ENCODE data around the gene SUN2.

SUN2 gene

DNA sequence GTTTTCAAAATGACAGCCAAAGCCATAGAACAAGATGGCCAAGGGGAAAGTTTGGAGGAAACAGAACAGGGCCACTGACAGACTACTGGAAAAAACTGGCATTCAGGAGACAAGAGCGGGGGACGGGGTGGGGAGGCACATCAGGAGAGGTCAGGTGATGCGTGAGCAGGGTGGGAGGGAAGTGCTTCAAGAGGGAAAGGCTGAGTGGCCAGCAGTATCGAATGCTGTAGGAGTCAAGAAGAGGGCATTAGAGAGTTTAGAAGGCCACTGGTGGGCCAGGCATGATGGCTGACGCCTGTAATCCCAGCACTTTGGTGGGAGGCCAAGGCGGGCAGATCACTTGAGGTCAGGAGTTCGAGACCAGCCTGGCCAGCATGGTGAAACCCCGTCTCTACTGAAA lies 41.9 kb downstream of the SUN2 start:
- DNase-seq, result no peak

DNA sequence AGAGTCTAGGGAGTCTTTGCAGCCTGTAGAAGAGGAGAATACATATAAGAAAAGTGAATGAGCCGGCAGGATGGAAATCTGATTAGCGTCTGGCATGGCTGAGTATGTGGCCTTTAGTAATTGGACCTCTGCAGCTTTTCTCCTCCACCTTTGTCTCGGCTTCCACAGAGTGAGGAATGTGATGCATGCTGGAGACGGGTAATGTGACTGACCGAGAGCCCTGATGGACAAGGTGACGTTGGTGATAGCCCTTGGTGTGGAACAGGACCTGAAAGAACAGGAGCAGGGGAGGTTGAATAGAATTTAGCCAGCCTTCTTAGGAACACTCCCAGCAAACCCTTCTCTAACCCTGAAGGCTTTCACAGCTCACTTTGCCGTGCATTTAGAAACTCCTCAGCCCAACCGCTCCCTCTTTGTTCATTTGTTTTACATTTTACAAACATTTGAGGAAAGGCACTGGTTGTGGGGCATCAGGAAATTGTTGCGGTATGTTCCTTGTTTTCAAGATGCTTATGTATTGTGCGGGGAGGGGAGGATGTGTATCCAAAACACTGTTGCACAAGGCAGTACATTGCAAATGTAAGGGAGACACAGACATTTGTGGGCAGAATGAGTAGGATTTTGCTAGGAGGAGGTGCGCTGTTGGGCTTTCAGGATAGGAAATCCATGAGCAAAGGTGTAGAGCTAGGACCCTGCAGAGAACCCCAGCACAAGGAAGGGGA lies 43.2 kb downstream of the SUN2 start:
- DNase-seq, result no peak

DNA sequence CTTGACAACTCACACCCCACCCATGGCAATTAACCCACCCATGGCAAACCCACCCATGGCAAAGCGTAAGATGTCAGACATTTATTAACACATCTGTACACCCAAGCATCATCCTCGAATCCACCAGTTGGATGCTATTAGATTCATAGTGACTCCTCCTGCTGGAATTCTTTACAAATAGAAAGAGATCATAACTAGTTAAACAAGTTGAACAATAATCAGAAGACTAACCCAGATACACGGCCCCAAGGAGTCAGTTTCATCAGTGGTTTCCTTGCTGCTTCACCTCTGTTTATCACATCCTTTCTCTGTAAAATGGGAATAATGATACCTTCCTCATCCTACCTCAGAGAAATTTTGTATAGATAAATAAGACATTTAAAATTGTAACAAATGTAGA lies 44.9 kb downstream of the SUN2 start:
- no peak for DNase-seq

DNA sequence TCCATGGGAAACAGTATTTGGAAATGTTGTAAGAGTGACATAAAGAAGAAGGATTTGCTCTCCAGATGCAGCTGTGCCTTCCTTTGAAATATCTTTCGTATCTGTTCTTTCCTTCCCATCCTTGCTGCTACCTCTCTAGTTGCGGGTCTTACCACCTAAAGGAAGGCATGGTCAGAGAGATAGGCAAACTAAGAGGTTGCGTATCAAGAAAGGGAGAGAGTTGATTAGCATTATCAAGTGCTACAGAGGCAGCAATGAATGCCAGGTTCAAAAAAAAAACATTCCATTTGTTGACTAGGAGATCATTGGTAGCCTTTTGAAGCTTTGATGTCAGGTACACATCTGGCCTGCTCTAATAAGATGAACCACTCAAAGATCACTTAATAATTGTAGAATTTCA lies 45.4 kb downstream of the SUN2 start:
- DNase-seq, result no peak

DNA sequence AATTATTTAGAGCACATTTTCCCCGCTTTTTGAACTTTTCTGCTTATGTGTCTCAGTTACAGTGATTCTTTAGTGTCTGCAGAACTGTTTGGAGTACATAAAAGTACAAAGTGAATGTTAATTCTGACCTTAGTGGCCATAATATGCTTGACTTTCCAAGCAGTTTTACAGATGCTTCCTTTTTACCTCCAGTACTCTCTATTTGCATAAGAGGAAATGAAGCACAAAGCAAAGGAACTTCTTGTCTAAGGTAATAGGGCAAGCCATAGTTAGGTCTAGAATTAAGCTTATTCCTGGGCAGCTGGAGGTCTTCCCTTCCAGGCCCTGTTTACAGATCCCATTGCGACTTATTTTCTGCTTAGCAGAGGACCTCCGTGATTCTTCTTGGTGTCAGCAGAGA lies 46.5 kb downstream of the SUN2 start:
- no peak for DNase-seq

DNA sequence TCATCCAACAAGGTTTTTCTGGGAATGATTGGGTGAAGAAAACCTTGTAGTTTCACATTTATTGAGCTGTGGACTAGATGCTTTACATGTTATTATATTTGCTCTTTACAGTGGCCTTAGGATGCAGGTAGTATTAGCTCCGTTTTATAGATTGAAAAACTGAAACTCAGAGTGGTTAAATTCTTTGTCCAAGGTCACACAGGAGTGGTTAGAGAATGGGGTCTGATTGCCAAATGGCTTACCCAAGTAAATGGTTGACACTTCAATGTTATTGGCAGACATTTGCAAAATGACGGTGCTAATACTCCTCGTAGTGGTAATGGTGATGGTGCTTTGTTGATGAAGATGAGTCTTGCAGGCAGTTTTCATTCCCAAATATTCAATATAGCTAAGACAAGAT lies 47.8 kb downstream of the SUN2 start:
- no peak for DNase-seq

DNA sequence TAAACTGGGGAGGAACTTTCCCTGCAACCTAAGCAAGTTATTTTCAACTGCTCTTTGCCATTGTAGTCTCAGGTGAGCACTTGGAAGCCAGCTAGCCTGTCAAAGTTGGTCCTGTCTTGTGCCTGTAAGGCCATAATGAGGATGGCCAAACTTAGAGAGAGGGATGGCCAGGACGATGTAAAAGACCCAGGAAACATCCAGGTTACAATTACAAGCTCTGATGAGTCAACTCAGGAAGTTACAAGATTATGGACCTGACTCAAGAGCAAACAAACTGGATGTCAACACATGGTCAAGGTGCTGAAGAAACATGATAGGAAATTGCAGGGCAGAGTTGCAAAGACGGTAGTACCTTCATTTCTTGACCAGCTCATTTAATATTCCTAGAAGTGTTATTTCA lies 48.5 kb downstream of the SUN2 start:
- no peak for DNase-seq

DNA sequence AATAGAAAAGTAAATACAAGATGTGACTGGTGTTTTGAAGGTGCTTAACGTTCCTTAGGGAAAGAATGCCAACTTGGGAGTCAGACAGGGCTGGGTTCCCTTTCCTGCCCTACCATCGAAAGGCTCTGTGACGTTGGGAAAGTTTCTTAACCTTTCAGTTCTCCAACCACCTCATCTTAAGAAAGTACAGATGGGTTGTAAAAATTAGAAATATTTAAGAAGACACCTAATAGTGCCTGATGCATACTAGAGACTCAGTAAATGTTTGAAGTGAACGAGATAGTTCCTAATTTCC lies 49.0 kb downstream of the SUN2 start:
- no peak for DNase-seq

DNA sequence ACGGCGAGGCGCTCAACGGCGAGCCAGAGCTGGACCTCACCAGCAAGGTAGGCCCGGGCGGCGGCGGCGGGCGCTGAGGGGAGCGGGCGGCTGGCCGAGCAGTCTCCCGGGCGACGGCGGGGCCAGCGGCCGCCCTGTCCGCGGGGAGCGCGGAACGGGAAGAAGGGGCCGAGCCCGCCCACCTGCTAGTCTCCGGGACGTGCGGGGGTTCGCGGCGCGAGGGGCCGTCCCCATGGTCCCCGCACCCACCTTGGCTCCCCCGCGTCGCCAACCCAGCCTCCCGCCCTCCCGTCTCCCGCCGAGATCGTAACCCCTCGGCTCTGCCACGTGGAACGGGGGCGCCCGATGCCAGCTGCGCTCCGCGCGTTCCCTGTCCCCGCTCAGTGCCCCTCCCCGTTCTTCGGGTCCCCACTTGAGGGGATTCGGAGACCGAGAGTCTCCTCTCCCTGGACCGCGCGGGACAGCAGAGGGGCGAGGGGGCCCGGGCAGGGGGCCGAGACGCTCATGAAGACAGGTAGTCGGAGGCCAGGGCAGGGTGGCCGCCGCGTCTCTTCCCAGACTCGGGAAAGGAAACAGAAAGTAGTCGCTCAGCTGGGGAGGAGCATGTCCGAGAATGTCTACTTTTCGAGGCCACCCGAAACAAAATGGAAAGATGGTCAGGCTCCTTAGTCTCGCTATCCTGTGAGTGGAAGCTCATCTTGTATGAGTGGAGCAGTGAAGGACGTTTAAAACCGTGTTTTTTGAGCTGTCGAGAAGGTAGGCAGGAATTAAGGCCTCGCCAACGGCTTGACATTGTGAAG lies 49.5 kb downstream of the SUN2 start:
- no peak for DNase-seq

DNA sequence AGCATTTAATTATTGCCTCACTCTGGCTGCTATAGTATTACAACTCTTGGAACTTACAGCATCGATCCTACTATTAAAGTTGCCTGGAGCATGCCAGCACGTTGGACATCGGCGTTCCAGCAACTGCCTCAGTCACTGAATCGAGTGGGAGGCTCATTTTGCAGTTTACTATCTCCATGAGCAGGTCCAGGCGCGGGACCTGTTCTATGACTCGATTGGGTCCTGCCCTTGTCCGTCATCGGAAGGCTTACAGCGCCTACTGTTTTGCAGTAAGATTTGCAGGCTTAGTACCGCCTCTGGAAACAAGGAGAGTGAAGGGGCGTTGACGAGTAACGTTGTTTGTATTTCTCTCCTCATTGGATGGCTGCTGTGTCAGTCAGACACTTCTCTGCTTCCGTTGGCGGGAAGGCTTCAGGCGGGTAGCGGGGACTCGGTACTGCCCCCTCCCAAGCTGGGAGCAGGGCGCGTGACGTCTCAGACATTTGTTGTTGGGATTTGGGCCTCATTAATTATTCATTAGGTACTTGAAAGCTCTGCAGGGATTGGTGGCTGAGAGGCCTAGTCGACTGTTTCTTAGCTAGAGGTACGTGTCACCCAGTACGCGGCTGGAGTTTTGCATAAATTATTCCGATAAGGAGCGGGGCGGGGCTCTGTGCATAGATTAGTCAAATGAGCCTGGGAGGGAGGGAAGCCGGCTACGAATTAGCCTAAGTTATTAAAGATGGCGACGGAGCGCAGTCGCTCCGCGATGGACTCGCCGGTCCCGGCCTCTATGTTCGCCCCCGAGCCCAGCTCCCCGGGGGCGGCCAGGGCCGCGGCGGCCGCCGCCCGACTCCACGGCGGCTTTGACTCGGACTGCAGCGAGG lies 50.3 kb downstream of the SUN2 start, which contains the start of gene GTPBP1:
GTPBP1 (plus strand) TSS at position 710 of the 866 bp plus-strand sequence; CDS start at position 722, 12 bp downstream.
- peak; percentile 100 for DNase-seq

DNA sequence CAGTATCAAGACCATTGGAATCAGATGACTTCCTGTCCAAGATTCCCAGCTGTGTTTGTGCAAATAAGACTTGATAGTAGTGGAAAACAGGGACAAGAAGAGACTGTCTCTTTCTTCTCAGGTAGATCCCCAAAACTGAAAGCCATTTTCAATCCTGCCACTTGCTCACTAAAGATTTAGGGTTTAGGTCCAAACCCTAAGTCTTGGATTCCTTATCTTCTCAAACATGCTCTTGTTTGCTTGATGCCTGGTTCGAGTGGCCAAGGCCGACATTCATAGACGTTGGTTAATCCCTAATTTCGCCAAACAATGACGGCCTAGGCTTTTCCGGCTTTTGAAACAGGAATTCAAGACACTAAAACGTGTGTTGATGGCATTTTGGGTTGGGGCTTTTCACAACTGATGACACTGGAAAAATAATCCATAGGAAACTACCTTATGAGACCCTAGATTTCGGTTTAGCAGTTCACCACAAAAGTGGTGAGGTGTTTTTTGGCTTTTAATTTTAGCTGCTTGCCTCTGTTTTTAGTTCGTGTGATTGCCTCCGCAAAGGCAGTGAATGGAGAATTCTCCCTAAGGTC lies 51.1 kb downstream of the SUN2 start:
- no peak for DNase-seq

DNA sequence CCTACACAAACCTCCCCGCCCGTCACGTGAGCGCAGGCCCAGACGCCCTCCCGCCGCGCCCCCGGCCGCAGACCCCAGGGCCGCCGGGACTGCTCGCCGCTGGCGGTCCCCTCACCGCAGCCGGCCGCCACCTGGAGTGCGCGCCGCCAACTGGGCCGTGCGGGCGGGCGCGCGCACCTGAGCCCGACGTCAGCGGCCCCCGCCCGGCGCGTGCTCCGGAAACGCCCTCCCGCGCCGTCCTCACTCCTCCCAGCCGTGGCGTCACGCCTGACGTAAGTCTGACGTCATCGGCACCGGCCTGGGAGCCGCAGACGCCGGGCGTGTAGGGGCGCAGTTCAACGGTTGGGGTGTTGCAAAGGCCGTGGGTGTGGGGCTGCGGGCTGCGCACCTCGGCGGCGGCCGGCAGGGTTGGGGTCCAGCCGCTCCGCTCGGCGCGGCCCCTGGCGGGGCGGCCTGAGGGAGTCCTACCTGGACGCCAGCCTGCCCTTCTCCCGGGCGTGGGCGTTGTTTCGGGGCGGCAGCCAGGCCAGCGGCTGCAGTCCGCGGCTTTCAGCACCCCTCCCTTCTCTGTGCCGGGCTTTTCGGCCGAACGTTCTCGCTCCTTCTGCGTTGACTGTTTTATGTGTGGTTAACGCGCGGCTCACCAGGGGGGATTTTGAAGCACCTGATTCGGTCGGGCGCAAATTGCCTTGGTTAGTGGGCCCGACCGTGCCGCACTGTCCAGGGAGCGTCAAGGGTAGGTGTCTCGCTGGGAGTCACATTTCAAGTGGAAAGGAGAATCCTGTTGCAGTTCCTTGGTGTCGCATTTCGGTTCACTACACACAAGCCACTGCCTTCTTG lies 54.8 kb downstream of the SUN2 start, which contains the start of gene JOSD1:
JOSD1 (minus strand) TSS at position 155 of the 840 bp plus-strand sequence. CDS start 956 bp downstream, outside the sequence.
- DNase-seq, result peak; percentile 97

DNA sequence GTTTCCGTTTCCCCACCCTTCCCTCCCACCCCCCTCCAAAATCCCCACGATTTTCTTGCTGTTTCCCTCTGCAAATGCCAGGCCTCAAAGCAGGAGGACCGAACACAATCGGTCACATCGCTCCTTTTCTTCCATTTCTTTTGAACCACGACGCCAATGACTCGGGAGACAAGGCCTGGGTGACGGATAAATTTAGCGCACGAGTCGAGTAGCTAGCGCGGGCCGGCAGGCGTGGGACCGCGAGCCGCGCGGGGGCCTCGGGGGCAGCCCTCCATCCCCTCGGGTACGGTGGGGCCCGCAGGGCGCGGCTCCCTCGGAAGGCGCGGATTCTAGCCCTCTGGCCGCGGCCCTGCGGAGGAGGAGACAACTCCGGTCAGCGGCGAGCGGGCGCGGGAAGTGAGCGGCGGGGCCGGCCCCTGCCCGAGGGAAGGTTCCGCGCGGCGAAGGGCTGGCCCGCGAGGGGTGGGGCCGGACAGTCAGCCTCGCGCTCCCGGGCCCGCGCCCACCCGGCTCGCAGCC lies 55.5 kb downstream of the SUN2 start:
- DNase-seq, result no peak

DNA sequence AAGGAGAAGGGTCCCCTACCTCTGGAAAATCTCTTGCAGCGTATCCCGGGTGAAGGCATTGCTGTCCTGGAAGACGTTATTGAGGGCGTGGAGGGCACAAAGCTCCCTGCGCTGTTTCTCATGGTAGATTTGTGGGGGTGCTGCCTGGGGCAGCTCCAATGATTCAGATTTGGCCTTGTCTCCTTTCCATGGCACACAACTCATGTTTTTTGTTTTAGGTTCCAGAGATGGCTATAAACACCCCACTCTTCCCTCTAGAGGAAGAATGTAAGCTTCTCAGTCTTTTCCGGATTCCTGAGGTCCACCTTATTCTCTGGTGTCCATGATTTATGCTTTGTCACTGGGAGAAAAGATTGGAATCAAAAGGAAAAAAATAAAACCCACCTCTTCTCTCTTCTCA lies 56.0 kb downstream of the SUN2 start:
- no peak for DNase-seq

DNA sequence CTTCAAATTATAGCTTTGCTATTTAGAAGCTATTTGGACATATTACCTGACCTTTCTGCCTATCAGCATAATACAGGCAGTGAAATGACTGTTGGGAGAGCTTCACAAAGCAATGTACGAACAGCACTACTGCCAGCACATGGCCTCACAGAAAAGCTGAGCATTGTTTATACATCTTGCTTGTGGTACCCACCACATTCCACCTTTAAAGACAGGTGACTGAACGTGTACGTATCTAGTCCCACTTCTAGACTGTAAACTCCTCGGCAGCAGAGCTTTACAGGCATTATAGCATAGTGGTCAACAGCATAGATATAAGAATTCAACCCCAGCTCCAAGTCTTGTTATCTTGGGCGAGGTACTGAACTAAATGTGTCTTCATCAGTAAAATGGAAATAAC lies 56.7 kb downstream of the SUN2 start:
- DNase-seq, result no peak

DNA sequence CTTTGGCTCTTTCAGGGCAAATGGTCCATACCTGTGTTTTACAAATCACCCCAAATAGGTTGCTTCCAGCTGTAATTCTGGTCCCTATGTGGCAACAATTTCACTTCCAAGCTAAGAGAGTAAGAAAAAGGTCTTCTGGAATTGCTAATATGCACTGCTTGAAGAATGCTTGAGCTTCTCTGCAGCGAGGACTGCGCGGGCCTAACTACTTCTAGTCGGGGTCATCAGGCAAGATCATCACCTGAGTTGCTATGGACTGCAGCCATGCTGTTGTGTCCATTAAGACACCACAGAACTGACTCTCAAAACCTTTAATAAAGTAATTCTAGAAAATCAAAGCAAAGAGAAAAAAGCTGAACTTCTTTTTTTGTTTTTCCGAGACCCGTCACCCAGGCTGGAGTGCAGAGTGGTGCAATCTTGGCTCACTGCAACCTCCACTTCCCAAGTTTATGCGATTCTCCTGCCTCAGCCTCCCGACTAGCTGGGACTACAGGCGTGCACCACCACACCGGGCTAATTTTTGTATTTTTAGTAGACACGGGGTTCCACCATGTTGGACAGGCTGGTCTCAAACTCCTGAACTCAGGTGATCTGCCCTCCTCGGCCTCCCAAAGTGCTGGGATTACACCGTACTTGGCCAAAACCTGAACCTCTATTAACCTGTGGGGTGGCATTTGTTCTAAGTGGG lies 57.2 kb downstream of the SUN2 start:
- no peak for DNase-seq

DNA sequence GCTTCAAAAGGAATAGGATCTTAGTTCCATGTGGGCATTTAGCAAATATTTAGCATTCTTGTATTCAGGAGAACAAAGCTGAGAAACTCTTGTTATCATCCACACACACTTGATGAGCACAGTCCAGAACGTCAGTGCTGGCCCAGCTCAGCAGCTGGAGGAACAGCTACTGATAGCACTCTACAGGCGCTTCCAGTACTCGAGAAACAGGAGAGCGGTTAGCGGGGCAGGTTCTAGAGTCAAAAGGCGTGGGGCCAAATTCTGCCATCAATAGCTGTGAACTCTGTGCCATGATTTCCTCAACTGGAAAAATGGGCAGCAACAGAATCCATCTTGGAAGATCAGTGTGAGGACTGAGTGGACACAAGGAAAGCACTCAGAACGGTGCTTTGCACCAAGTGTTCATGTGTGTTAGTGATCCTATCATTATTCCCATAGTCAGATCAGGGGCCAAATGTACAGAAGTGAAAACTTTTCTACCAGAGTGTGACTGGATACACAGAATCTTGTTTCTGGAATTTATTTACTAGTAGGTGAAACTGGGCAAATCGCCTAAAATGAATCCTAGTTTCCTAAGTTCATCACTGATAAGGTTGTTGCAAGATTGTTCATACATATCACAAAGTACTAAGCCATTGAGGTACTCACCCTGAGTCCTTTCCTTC lies 58.2 kb downstream of the SUN2 start:
- no peak for DNase-seq

DNA sequence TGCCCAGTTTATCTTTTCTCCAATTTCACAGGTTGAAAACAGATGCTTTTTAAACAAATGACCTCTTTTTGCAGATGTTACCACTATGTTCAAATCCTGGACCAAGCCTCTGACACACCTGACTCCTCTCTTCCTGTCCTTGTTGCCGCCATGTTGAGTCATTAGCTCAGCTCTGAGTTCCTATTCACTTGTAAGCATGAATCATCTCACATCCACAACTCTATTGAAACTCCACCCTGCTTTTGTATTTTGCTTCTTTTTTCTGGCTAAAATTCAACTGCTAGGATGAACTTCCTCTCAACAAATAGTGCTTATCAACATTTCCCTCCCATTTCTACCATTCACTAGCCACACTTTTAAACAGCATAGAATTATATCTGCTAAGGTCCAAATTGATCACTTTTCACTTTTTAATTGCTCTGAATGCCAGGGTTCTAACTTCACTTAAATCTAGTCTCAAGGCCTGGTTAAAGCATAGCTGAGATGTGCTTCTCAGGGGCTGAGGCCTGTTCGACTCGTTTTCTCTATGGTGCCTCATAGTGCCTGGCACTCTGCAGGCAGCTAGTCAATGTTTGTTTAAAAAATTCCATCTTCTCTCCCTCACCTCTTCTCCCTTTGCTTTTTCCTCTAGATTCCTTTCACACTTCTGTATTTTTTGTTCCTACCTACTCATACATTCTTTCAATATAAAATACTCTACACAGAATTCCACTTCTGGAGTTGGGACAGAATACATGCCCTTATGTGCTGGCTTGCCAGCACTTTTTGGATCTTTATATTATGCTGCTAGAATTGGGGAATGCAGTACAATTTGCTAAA lies 59.0 kb downstream of the SUN2 start:
- peak; percentile 46 for DNase-seq

DNA sequence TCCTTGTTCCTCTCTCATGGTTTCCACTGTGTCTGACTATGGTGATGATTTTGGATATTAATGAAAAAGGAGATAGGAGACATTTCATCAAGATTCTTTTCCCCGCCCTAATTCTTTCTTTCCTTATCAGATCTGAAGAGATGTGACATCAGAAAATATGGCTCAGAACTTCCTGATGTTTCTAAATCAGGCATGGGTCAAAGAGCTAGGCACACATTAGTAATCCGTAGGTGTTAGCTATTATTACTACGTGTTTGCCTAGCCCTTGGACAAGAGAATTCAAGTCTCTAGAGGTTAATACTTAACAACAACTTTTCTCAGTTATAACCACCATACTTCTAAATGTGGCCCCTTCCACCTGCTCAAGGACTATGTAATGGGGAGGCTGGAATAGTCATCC lies 60.9 kb downstream of the SUN2 start:
- no peak for DNase-seq

DNA sequence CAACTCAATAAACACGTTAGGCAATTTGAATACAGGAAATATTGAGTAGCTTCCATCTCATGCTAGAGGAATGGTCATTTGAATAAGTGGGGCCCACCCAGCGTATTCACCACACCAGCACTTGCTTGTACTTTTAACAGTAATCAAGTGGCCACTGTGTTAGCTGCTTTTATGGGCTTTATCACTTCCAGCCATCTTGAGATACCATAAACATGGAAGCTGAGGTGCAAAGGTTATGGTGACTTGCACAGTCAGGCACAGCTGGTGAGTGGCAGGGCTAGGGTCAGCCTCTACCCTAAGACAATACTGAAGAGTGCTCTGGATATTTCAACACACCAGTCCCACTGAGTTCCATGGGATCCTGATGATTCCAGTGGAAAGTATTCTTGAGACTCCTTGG lies 61.7 kb downstream of the SUN2 start:
- no peak for DNase-seq
